HEK293T (cell line): ENCODE data around the gene TAPBP.

ENCODE experiments used
- BHLHE40 ChIP-seq: fragments of 450-650 bp; IDR thresholded peaks from 2 replicates; pipeline ENCODE4 v1.6.1; 2016; ENCODE audit warnings: mild to moderate bottlenecking, moderate library complexity, borderline replicate concordance
- CTBP1 ChIP-seq: fragments of 450-650 bp; IDR thresholded peaks from 2 replicates; pipeline ENCODE4 v1.6.1; 2016; ENCODE audit warnings: borderline replicate concordance
- FOXK2 ChIP-seq: fragments of 450-650 bp; IDR thresholded peaks from 2 replicates; pipeline ENCODE4 v1.6.1; 2016; ENCODE audit warnings: mild to moderate bottlenecking
- FOXM1 ChIP-seq: fragments of 450-650 bp; IDR thresholded peaks from 2 replicates; pipeline ENCODE4 v1.6.1; 2017; ENCODE audit warnings: mild to moderate bottlenecking, borderline replicate concordance
- HDGF ChIP-seq: fragments of 450-650 bp; IDR thresholded peaks from 2 replicates; pipeline ENCODE4 v1.6.1; 2017; ENCODE audit warnings: antibody characterized with exemption, borderline replicate concordance
- NFRKB ChIP-seq: fragments of 450-650 bp; IDR thresholded peaks from 2 replicates; pipeline ENCODE4 v1.6.1; 2016; ENCODE audit warnings: mild to moderate bottlenecking, moderate library complexity
- PKNOX1 ChIP-seq: fragments of 450-650 bp; IDR thresholded peaks from 2 replicates; pipeline ENCODE4 v1.6.1; 2016
- SP1 ChIP-seq: fragments of 450-650 bp; IDR thresholded peaks from 2 replicates; pipeline ENCODE4 v1.6.1; 2017
- SUZ12 ChIP-seq: fragments of 450-650 bp; IDR thresholded peaks from 2 replicates; pipeline ENCODE4 v1.6.1; 2016; ENCODE audit warnings: mild to moderate bottlenecking
- TARDBP ChIP-seq: fragments of 450-650 bp; IDR thresholded peaks from 2 replicates; pipeline ENCODE4 v1.6.1; 2016
- ZNF384 ChIP-seq: fragments of 450-650 bp; IDR thresholded peaks from 2 replicates; pipeline ENCODE4 v1.6.1; 2016

- TF ChIP-seq NFRKB, result no peak
- no peak for TF ChIP-seq FOXM1
- no peak for TF ChIP-seq SP1
- no peak for TF ChIP-seq CTBP1
- no peak for TF ChIP-seq BHLHE40
- no peak for TF ChIP-seq FOXK2
- TF ChIP-seq TARDBP, result no peak
- TF ChIP-seq ZNF384, result peak; percentile 97
- no peak for TF ChIP-seq PKNOX1
- no peak for TF ChIP-seq HDGF
- TF ChIP-seq SUZ12, result no peak
These were observed 4.0 kb upstream of the TAPBP start, which contains the start of gene ZBTB22 for GRCh38 chr6:33317669-33318425.
